ENCODE results near the gene CCDC121.

Gene CCDC121

GRCh38 chr2:27581417-27582128 is 47.2 kb downstream of the CCDC121 start:
- no peak for DNase-seq
